ENCODE measurements around the gene AUTS2.

Gene AUTS2

GRCh38 chr7:69613846-69614245 is 15.6 kb downstream of the AUTS2 start:
- H3K9me3 ChIP-seq (ENCODE audit: control insufficient read depth in 1 of 2, low read length in 2 of 2) = no peaks in the 10 kb centered on the region
- no peak overlapping the region for H3K27ac ChIP-seq (ENCODE audit: low read length)
- no peaks in the 10 kb centered on the region for H3K27me3 ChIP-seq (ENCODE audit: low read depth, low read length)
- peaks cover 0 to 15% of the 10 kb centered on the region in 2 donors for H3K4me1 ChIP-seq (ENCODE audit: control insufficient read depth in 1 of 2, insufficient read depth in 2 of 2, low read length in 2 of 2)
- no peaks in the 10 kb centered on the region for H3K36me3 ChIP-seq (ENCODE audit: control insufficient read depth in 1 of 2, insufficient read depth in 2 of 2, low read length in 2 of 2)
- no peak overlapping the region for H3K4me3 ChIP-seq (ENCODE audit: low read depth in 1 of 2, low read length in 2 of 2)

- no peaks in the 10 kb centered on the region for H3K27me3 ChIP-seq (ENCODE audit: low read depth, low read length)
- no peaks in the 10 kb centered on the region for H3K9me3 ChIP-seq (ENCODE audit: control insufficient read depth in 1 of 2, low read length in 2 of 2)
- no peaks in the 10 kb centered on the region for H3K36me3 ChIP-seq (ENCODE audit: control insufficient read depth in 1 of 2, insufficient read depth in 2 of 2, low read length in 2 of 2)
These were observed 17.4 kb downstream of the AUTS2 start for GRCh38 chr7:69615685-69616084.

GRCh38 chr7:69617364-69617763 is 19.1 kb downstream of the AUTS2 start:
- H3K36me3 ChIP-seq (ENCODE audit: control insufficient read depth in 1 of 2, insufficient read depth in 2 of 2, low read length in 2 of 2) = no peaks in the 10 kb centered on the region
- H3K4me3 ChIP-seq (ENCODE audit: low read depth in 1 of 2, low read length in 2 of 2) = no peak overlapping the region
- no peak overlapping the region for H3K27ac ChIP-seq (ENCODE audit: low read length)
- H3K9me3 ChIP-seq (ENCODE audit: control insufficient read depth in 1 of 2, low read length in 2 of 2) = no peaks in the 10 kb centered on the region
- no peaks in the 10 kb centered on the region for H3K4me1 ChIP-seq (ENCODE audit: control insufficient read depth in 1 of 2, insufficient read depth in 2 of 2, low read length in 2 of 2)
- H3K27me3 ChIP-seq (ENCODE audit: low read depth, low read length) = no peaks in the 10 kb centered on the region

More at GRCh38 chr7:69615685-69616084, 17.4 kb downstream of the AUTS2 start:
- peaks cover 0 to 2% of the 10 kb centered on the region in 2 donors for H3K4me1 ChIP-seq (ENCODE audit: control insufficient read depth in 1 of 2, insufficient read depth in 2 of 2, low read length in 2 of 2)
- no peak overlapping the region for H3K27ac ChIP-seq (ENCODE audit: low read length)
- no peak overlapping the region for H3K4me3 ChIP-seq (ENCODE audit: low read depth in 1 of 2, low read length in 2 of 2)

- Histone ChIP-seq H3K4me1 (ENCODE audit: control insufficient read depth in 1 of 2, insufficient read depth in 2 of 2, low read length in 2 of 2) (peaks cover 0 to 1% of the 10 kb centered on the region in 2 donors), H3K4me3 (ENCODE audit: low read depth in 1 of 2, low read length in 2 of 2) (no peak overlapping the region), H3K27me3 (ENCODE audit: low read depth, low read length) (no peaks in the 10 kb centered on the region), H3K9me3 (ENCODE audit: control insufficient read depth in 1 of 2, low read length in 2 of 2) (no peaks in the 10 kb centered on the region), H3K36me3 (ENCODE audit: control insufficient read depth in 1 of 2, insufficient read depth in 2 of 2, low read length in 2 of 2) (no peaks in the 10 kb centered on the region), H3K27ac (ENCODE audit: low read length) (no peak overlapping the region)
These were observed 20.8 kb downstream of the AUTS2 start for GRCh38 chr7:69619054-69619453.

GRCh38 chr7:69619635-69620034 is 21.4 kb downstream of the AUTS2 start:
- Histone ChIP-seq H3K36me3 (ENCODE audit: control insufficient read depth in 1 of 2, insufficient read depth in 2 of 2, low read length in 2 of 2) (no peaks in the 10 kb centered on the region), H3K27ac (ENCODE audit: low read length) (no peak overlapping the region), H3K4me1 (ENCODE audit: control insufficient read depth in 1 of 2, insufficient read depth in 2 of 2, low read length in 2 of 2) (peaks cover 0 to 7% of the 10 kb centered on the region in 2 donors), H3K4me3 (ENCODE audit: low read depth in 1 of 2, low read length in 2 of 2) (no peak overlapping the region), H3K9me3 (ENCODE audit: control insufficient read depth in 1 of 2, low read length in 2 of 2) (no peaks in the 10 kb centered on the region), H3K27me3 (ENCODE audit: low read depth, low read length) (no peaks in the 10 kb centered on the region)

GRCh38 chr7:69620063-69620462 is 21.8 kb downstream of the AUTS2 start:
- Histone ChIP-seq H3K36me3 (ENCODE audit: control insufficient read depth in 1 of 2, insufficient read depth in 2 of 2, low read length in 2 of 2) (no peaks in the 10 kb centered on the region), H3K27ac (ENCODE audit: low read length) (no peak overlapping the region), H3K27me3 (ENCODE audit: low read depth, low read length) (no peaks in the 10 kb centered on the region), H3K9me3 (ENCODE audit: control insufficient read depth in 1 of 2, low read length in 2 of 2) (no peaks in the 10 kb centered on the region), H3K4me3 (ENCODE audit: low read depth in 1 of 2, low read length in 2 of 2) (no peak overlapping the region), H3K4me1 (ENCODE audit: control insufficient read depth in 1 of 2, insufficient read depth in 2 of 2, low read length in 2 of 2) (peaks cover 0 to 10% of the 10 kb centered on the region in 2 donors)

GRCh38 chr7:69620650-69621049 is 22.4 kb downstream of the AUTS2 start:
- Histone ChIP-seq H3K4me1 (ENCODE audit: control insufficient read depth in 1 of 2, insufficient read depth in 2 of 2, low read length in 2 of 2) (peaks cover 0 to 10% of the 10 kb centered on the region in 2 donors), H3K9me3 (ENCODE audit: control insufficient read depth in 1 of 2, low read length in 2 of 2) (no peaks in the 10 kb centered on the region), H3K27me3 (ENCODE audit: low read depth, low read length) (no peaks in the 10 kb centered on the region)

GRCh38 chr7:69622014-69622835 is 23.9 kb downstream of the AUTS2 start:
- Histone ChIP-seq H3K4me1 (ENCODE audit: control insufficient read depth in 1 of 2, insufficient read depth in 2 of 2, low read length in 2 of 2) (peaks cover 0 to 10% of the 10 kb centered on the region in 2 donors), H3K9me3 (ENCODE audit: control insufficient read depth in 1 of 2, low read length in 2 of 2) (no peaks in the 10 kb centered on the region), H3K36me3 (ENCODE audit: control insufficient read depth in 1 of 2, insufficient read depth in 2 of 2, low read length in 2 of 2) (no peaks in the 10 kb centered on the region), H3K27me3 (ENCODE audit: low read depth, low read length) (no peaks in the 10 kb centered on the region), H3K4me3 (ENCODE audit: low read depth in 1 of 2, low read length in 2 of 2) (no peak overlapping the region), H3K27ac (ENCODE audit: low read length) (no peak overlapping the region)

More at GRCh38 chr7:69620650-69621049, 22.4 kb downstream of the AUTS2 start:
- no peak overlapping the region for H3K27ac ChIP-seq (ENCODE audit: low read length)
- no peaks in the 10 kb centered on the region for H3K36me3 ChIP-seq (ENCODE audit: control insufficient read depth in 1 of 2, insufficient read depth in 2 of 2, low read length in 2 of 2)
- no peak overlapping the region for H3K4me3 ChIP-seq (ENCODE audit: low read depth in 1 of 2, low read length in 2 of 2)

- Histone ChIP-seq H3K4me3 (ENCODE audit: low read depth in 1 of 2, low read length in 2 of 2) (no peak overlapping the region), H3K27ac (ENCODE audit: low read length) (no peak overlapping the region), H3K4me1 (ENCODE audit: control insufficient read depth in 1 of 2, insufficient read depth in 2 of 2, low read length in 2 of 2) (peaks cover 0 to 10% of the 10 kb centered on the region in 2 donors), H3K36me3 (ENCODE audit: control insufficient read depth in 1 of 2, insufficient read depth in 2 of 2, low read length in 2 of 2) (no peaks in the 10 kb centered on the region), H3K9me3 (ENCODE audit: control insufficient read depth in 1 of 2, low read length in 2 of 2) (no peaks in the 10 kb centered on the region), H3K27me3 (ENCODE audit: low read depth, low read length) (no peaks in the 10 kb centered on the region)
These were observed 24.7 kb downstream of the AUTS2 start for GRCh38 chr7:69622960-69623359.

- Histone ChIP-seq H3K36me3 (ENCODE audit: control insufficient read depth in 1 of 2, insufficient read depth in 2 of 2, low read length in 2 of 2) (no peaks in the 10 kb centered on the region), H3K27ac (ENCODE audit: low read length) (no peak overlapping the region), H3K9me3 (ENCODE audit: control insufficient read depth in 1 of 2, low read length in 2 of 2) (no peaks in the 10 kb centered on the region), H3K27me3 (ENCODE audit: low read depth, low read length) (no peaks in the 10 kb centered on the region), H3K4me1 (ENCODE audit: control insufficient read depth in 1 of 2, insufficient read depth in 2 of 2, low read length in 2 of 2) (peaks cover 0 to 10% of the 10 kb centered on the region in 2 donors), H3K4me3 (ENCODE audit: low read depth in 1 of 2, low read length in 2 of 2) (no peak overlapping the region)
These were observed 26.4 kb downstream of the AUTS2 start for GRCh38 chr7:69624435-69625230.

GRCh38 chr7:69625238-69625637 is 27.0 kb downstream of the AUTS2 start:
- H3K4me1 ChIP-seq (ENCODE audit: control insufficient read depth in 1 of 2, insufficient read depth in 2 of 2, low read length in 2 of 2) = peaks cover 0 to 10% of the 10 kb centered on the region in 2 donors
- no peaks in the 10 kb centered on the region for H3K36me3 ChIP-seq (ENCODE audit: control insufficient read depth in 1 of 2, insufficient read depth in 2 of 2, low read length in 2 of 2)
- H3K27me3 ChIP-seq (ENCODE audit: low read depth, low read length) = no peaks in the 10 kb centered on the region
- H3K9me3 ChIP-seq (ENCODE audit: control insufficient read depth in 1 of 2, low read length in 2 of 2) = no peaks in the 10 kb centered on the region
- H3K27ac ChIP-seq (ENCODE audit: low read length) = no peak overlapping the region
- H3K4me3 ChIP-seq (ENCODE audit: low read depth in 1 of 2, low read length in 2 of 2) = no peak overlapping the region

All from muscle layer of duodenum (tissue), 2 donors.